IPS DF 6.9 (cell line): ENCODE data around the gene CRIM1.

Experiments used
- DNase-seq: peaks from one replicate; pipeline ENCODE4 v3.0.0-alpha.2; 2013; ENCODE audit warnings: low read depth, low spot score
- H3K27ac ChIP-seq: one replicate; pipeline ENCODE4 v1.5.1; 2013; ENCODE audit warnings: low read length, control low read depth
- H3K27me3 ChIP-seq: 2 replicates; pipeline ENCODE4 v1.6.1; 2013; ENCODE audit warnings: mild to moderate bottlenecking, low read length; ENCODE audit not compliant: control insufficient read depth, insufficient read depth
- H3K36me3 ChIP-seq: 2 replicates; pipeline ENCODE4 v1.6.1; 2013; ENCODE audit warnings: low read length; ENCODE audit not compliant: control insufficient read depth, insufficient read depth
- H3K4me1 ChIP-seq: 2 replicates; pipeline ENCODE4 v1.6.1; 2013; ENCODE audit warnings: low read length; ENCODE audit not compliant: control insufficient read depth, insufficient read depth
- H3K4me3 ChIP-seq: 2 replicates; pipeline ENCODE4 v1.5.1; 2013; ENCODE audit warnings: mild to moderate bottlenecking, low read length
- H3K9me3 ChIP-seq: 2 replicates; pipeline ENCODE4 v1.6.1; 2013; ENCODE audit warnings: low read length, inconsistent platforms; ENCODE audit not compliant: control insufficient read depth, insufficient read depth
- WGBS: extraction: QIAGEN DNeasy Blood & Tissue Kit; methylation state at CpG from one replicate; pipeline ENCODE4 v1.1.7; 2013; ENCODE audit warnings: mixed read lengths, missing lambda C conversion rate; ENCODE audit not compliant: insufficient read length, insufficient coverage; 5-methylcytosine and 5-hydroxymethylcytosine counted together

CRIM1 gene

GRCh38 chr2:36582538-36582937, 227.0 kb downstream of the CRIM1 start:
- Histone ChIP-seq H3K4me1 (peaks cover 1% of the 10 kb centered on the region; the same call in 1 of the 2 replicates), H3K27me3 (no peaks in the 10 kb centered on the region), H3K9me3 (no peaks in the 10 kb centered on the region), H3K4me3 (no peak overlapping the region), H3K36me3 (peaks cover 6% of the 10 kb centered on the region; the same call in 1 of the 2 replicates), H3K27ac (no peak overlapping the region)
- no peak for DNase-seq
- 100% methylated on average over 1 of the region's 5 CpGs for WGBS

DNA sequence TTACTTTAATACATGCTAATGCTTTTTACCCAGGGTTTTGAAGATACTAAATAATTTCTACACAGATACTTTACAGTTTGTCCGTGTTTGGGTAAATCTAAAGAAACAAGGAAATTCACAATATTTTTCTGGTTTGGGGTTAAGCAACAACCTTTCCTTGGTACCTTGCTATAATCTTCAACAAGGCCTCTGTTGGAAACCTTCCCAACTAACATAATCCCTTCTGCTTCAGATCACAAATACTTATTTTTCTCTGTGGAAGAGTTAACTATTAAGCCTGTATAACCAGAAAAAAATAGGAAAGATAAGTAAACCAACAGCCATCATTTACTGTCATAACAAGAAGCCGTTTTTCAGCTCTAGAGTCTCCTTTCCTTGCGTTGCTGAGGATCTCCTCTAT, 227.4 kb downstream of the CRIM1 start:
- H3K4me3 ChIP-seq, result no peak overlapping the region
- H3K9me3 ChIP-seq, result no peaks in the 10 kb centered on the region
- H3K36me3 ChIP-seq, result peaks cover 6% of the 10 kb centered on the region; the same call in 1 of the 2 replicates
- no CpG with 5 or more reads among the region's 3 CpGs for WGBS
- H3K27ac ChIP-seq, result no peak overlapping the region
- H3K4me1 ChIP-seq, result peaks cover 1% of the 10 kb centered on the region; the same call in 1 of the 2 replicates
- no peak for DNase-seq
- H3K27me3 ChIP-seq, result no peaks in the 10 kb centered on the region

- no CpG with 5 or more reads among the region's 1 CpG for WGBS
- Histone ChIP-seq H3K27me3 (no peaks in the 10 kb centered on the region), H3K27ac (no peak overlapping the region), H3K4me1 (peaks cover 1% of the 10 kb centered on the region; the same call in 1 of the 2 replicates), H3K36me3 (0 out of 2 replicates have a peak, but pooled peaks cover 3% of the 10 kb centered on the region), H3K9me3 (no peaks in the 10 kb centered on the region), H3K4me3 (no peak overlapping the region)
- DNase-seq, result no peak
These were observed 228.7 kb downstream of the CRIM1 start for GRCh38 chr2:36584148-36584794.

DNA sequence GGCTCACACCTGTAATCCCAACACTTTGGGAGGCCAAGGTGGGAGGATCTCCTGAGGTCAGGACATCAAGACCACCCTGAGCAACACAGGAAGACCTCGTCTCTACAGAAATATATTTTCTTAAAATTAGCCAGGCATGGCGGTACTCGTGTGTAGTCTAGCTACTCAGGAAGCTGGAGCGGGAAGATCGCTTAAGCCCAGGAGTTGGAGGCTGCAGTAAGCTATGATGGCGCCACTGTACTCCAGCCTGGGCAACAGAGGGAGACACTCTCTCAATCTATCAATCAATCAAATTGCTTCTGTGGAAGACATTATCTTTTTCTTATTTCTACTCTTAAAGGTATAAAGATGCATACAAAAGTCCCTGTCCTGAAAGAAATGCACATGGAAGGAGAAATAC, 231.1 kb downstream of the CRIM1 start:
- Histone ChIP-seq H3K4me1 (peaks cover 1% of the 10 kb centered on the region; the same call in 1 of the 2 replicates), H3K9me3 (no peaks in the 10 kb centered on the region)
- WGBS, result no CpG with 5 or more reads among the region's 6 CpGs

GRCh38 chr2:36587101-36587500, 231.5 kb downstream of the CRIM1 start:
- DNase-seq, result no peak
- H3K9me3 ChIP-seq, result no peaks in the 10 kb centered on the region
- H3K27me3 ChIP-seq, result no peaks in the 10 kb centered on the region
- H3K27ac ChIP-seq, result no peak overlapping the region
- WGBS, result no CpG with 5 or more reads among the region's 1 CpG
- peaks cover 1% of the 10 kb centered on the region; the same call in 1 of the 2 replicates for H3K4me1 ChIP-seq
- no peaks in the 10 kb centered on the region for H3K36me3 ChIP-seq
- H3K4me3 ChIP-seq, result no peak overlapping the region

More for the DNA sequence above, 231.1 kb downstream of the CRIM1 start:
- Histone ChIP-seq H3K27ac (no peak overlapping the region), H3K36me3 (no peaks in the 10 kb centered on the region), H3K27me3 (no peaks in the 10 kb centered on the region), H3K4me3 (no peak overlapping the region)
- no peak for DNase-seq

DNA sequence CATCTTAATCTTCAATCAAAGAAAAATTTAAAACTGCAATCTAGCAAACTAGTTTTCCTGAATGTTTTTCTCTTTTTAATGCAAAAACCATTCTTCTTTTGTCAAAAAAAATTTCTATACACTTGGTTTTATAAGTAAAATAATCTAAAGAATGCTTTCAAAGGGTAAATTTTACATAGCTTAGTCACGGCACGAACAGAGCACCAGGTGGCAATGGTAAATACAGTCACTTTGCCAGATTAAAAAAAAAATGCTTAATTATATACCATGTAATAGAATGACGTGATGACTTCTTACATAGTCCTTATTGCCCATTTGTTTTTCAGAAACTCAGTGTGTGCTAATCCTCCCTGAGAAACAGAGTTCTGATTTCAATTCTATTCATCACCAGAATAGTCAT, 232.0 kb downstream of the CRIM1 start:
- H3K27ac ChIP-seq, result no peak overlapping the region
- no peaks in the 10 kb centered on the region for H3K9me3 ChIP-seq
- peaks cover 1% of the 10 kb centered on the region; the same call in 1 of the 2 replicates for H3K4me1 ChIP-seq
- no peaks in the 10 kb centered on the region for H3K27me3 ChIP-seq
- DNase-seq, result no peak
- H3K4me3 ChIP-seq, result no peak overlapping the region
- no peaks in the 10 kb centered on the region for H3K36me3 ChIP-seq
- WGBS, result no CpG with 5 or more reads among the region's 3 CpGs

- H3K27me3 ChIP-seq, result no peaks in the 10 kb centered on the region
- DNase-seq, result no peak
- no peaks in the 10 kb centered on the region for H3K9me3 ChIP-seq
- H3K36me3 ChIP-seq, result no peaks in the 10 kb centered on the region
- no peak overlapping the region for H3K4me3 ChIP-seq
- WGBS, result no CpG with 5 or more reads among the region's 2 CpGs
- peaks cover 1% of the 10 kb centered on the region; the same call in 1 of the 2 replicates for H3K4me1 ChIP-seq
- no peak overlapping the region for H3K27ac ChIP-seq
These were observed 233.7 kb downstream of the CRIM1 start for GRCh38 chr2:36589230-36589630.

DNA sequence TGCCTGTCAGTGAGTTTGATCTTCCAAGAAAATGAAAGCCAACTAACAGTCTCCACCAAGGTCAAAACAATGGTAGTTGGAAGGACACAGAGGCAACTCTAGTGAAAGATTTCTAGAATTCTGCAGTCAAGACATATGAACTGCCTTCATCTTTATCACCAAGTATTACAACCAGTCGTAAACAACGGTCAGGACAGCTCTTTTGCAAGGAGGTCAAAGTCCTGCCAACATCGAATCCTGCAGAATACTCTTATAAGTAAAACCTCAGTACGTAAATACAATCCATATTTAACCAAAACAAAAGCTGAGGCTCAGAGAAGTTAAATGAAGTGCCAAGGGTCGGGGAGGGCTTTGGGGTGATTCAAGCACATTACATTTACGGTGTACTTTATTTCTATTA, 239.3 kb downstream of the CRIM1 start:
- Histone ChIP-seq H3K27ac (no peak overlapping the region), H3K36me3 (no peaks in the 10 kb centered on the region), H3K4me3 (no peak overlapping the region), H3K9me3 (no peaks in the 10 kb centered on the region), H3K27me3 (no peaks in the 10 kb centered on the region), H3K4me1 (peaks cover 3% of the 10 kb centered on the region; the same call in 1 of the 2 replicates)
- no CpG with 5 or more reads among the region's 6 CpGs for WGBS
- DNase-seq, result no peak

GRCh38 chr2:36596397-36596796, 240.8 kb downstream of the CRIM1 start:
- DNase-seq, result no peak
- Histone ChIP-seq H3K4me3 (no peak overlapping the region), H3K4me1 (peaks cover 3% of the 10 kb centered on the region; the same call in 1 of the 2 replicates), H3K9me3 (no peaks in the 10 kb centered on the region), H3K27ac (no peak overlapping the region), H3K27me3 (no peaks in the 10 kb centered on the region), H3K36me3 (no peaks in the 10 kb centered on the region)
- no CpG with 5 or more reads among the region's 12 CpGs for WGBS

GRCh38 chr2:36597003-36597531, 241.5 kb downstream of the CRIM1 start:
- Histone ChIP-seq H3K4me1 (peaks cover 3% of the 10 kb centered on the region; the same call in 1 of the 2 replicates), H3K4me3 (peak overlapping the region; percentile 81; the same call in 1 of the 2 replicates), H3K9me3 (no peaks in the 10 kb centered on the region), H3K27me3 (no peaks in the 10 kb centered on the region), H3K27ac (no peak overlapping the region), H3K36me3 (no peaks in the 10 kb centered on the region)
- WGBS, result no CpG with 5 or more reads among the region's 19 CpGs
- no peak for DNase-seq
